Measurements from ENCODE around the gene MGMT. TPM values are rescaled to one million over a fixed set of nuclear protein-coding genes. Genes with fewer than 3 reads are reported as not detected.
A peak's percentile ranks its signal among the peaks of the same experiment; 100 is the strongest.

Gene MGMT
- total and polyA plus RNA-seq, 4 donors, result 28.2 to 79.1 (median 46.0) TPM

DNA sequence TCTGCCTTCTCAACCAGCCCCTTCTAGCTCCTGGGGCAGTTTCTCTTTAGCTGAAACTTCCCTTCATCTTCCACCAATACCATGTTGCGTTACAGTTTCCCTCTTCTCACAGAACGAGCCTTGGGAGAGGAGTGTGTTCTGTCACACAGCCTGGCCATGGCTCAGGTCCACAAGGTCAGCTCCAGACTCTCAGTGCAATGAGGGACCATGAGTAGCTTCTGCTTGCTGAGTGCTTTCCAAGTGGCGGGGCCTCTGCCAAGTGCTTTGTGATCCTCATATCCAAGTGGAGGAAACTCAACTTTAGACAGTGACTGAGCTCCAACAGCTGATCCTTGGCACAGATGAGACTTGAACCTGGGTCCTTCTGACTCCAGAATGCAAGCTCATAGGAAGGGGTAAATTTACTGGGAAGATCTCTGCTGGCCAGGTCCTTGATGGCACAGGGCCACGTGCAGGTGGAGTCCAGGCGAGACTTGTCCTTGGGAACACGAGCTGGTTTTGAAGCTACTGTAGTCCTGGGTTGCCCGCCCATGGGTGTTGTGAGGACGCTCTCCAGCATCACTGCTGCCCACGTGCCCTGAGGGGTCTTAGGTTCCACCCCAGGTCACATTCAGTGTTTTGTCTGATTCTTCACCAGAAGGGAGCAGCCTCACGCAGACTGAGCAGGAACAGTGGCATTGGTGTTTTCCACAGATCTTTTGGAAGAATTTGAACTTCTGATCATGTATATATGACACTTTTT is 259.0 kb downstream of the MGMT start:
- WGBS, result 85% methylated on average over 10 of the region's 10 CpGs
- Histone ChIP-seq H3K4me1 (ENCODE audit: control insufficient read depth in 4 of 4, insufficient read depth in 4 of 4, low read length in 3 of 4) (peaks cover 0 to 19% (median 12%) of the 10 kb centered on the region in 4 donors), H3K36me3 (ENCODE audit: control insufficient read depth in 4 of 4, insufficient read depth in 3 of 4, low read depth in 1 of 4, low read length in 3 of 4) (peaks cover 0 to 2% (median under 1%) of the 10 kb centered on the region in 4 donors), H3K9me3 (ENCODE audit: control insufficient read depth in 4 of 4, low read length in 3 of 4) (peaks cover 0 to 2% (median 0%) of the 10 kb centered on the region in 4 donors), H3K9ac (ENCODE audit: low read depth in 1 of 2, low read length in 2 of 2) (no peak overlapping the region), H3K27ac (ENCODE audit: low read depth in 1 of 2, low read length in 2 of 2) (no peak overlapping the region), H3K27me3 (ENCODE audit: control insufficient read depth in 4 of 4, insufficient read depth in 4 of 4, low read length in 3 of 4) (no peaks in the 10 kb centered on the region), H3K4me3 (ENCODE audit: low read depth in 1 of 3, low read length in 3 of 3) (no peak overlapping the region)
- TF ChIP-seq, protein P1, sequence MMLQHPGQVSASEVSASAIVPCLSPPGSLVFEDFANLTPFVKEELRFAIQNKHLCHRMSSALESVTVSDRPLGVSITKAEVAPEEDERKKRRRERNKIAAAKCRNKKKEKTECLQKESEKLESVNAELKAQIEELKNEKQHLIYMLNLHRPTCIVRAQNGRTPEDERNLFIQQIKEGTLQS (IDR thresholded peaks at IDR 0.05), result no peak
- peak; percentile 20 to 38 for TF ChIP-seq HNF4A (conservative IDR thresholded peaks at IDR 0.05)
- TF ChIP-seq JUND (IDR thresholded peaks at IDR 0.05), result no peak
- peak; percentile 30 for DNase-seq (ENCODE audit: low spot score)

DNA sequence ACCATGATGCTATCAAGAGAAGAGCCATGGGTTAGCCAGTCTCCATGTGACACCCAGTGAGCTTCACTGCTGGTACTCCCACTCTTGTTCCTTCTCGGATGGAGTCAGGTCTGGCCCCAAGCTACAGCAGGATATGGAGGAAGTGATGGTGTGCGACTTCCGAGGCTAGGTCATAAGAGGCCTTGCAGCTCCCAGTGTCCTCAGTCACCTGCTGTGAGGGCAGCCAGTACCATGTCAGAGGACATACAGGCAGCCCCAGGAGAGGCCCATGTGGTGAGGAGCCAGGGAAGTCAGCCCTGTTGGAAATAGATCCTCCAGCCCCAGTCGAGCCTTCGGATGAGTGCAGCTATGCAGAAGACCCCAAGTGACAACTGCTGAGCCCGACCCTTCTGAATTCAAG is 260.0 kb downstream of the MGMT start:
- peaks cover 0 to 2% (median under 1%) of the 10 kb centered on the region in 4 donors for H3K36me3 ChIP-seq (ENCODE audit: control insufficient read depth in 4 of 4, insufficient read depth in 3 of 4, low read depth in 1 of 4, low read length in 3 of 4)
- no peak overlapping the region for H3K27ac ChIP-seq (ENCODE audit: low read depth in 1 of 2, low read length in 2 of 2)
- 98% methylated on average over 6 of the region's 6 CpGs for WGBS
- H3K27me3 ChIP-seq (ENCODE audit: control insufficient read depth in 4 of 4, insufficient read depth in 4 of 4, low read length in 3 of 4), result no peaks in the 10 kb centered on the region
- TF ChIP-seq GABPA (IDR thresholded peaks at IDR 0.05 in 1 of 2, conservative IDR thresholded peaks at IDR 0.05 in 1 of 2), result no peak
- no peak for TF ChIP-seq HNF4A (conservative IDR thresholded peaks at IDR 0.05)
- TF ChIP-seq FOXA2 (IDR thresholded peaks at IDR 0.05), result no peak
- TF ChIP-seq FOXA1 (IDR thresholded peaks at IDR 0.05), result no peak
- TF ChIP-seq, protein P2, sequence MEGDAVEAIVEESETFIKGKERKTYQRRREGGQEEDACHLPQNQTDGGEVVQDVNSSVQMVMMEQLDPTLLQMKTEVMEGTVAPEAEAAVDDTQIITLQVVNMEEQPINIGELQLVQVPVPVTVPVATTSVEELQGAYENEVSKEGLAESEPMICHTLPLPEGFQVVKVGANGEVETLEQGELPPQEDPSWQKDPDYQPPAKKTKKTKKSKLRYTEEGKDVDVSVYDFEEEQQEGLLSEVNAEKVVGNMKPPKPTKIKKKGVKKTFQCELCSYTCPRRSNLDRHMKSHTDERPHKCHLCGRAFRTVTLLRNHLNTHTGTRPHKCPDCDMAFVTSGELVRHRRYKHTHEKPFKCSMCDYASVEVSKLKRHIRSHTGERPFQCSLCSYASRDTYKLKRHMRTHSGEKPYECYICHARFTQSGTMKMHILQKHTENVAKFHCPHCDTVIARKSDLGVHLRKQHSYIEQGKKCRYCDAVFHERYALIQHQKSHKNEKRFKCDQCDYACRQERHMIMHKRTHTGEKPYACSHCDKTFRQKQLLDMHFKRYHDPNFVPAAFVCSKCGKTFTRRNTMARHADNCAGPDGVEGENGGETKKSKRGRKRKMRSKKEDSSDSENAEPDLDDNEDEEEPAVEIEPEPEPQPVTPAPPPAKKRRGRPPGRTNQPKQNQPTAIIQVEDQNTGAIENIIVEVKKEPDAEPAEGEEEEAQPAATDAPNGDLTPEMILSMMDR (IDR thresholded peaks at IDR 0.05; ENCODE audit: low read depth, low read length, missing input control), result no peak
- TF ChIP-seq HNF4G (IDR thresholded peaks at IDR 0.05), result no peak
- TF ChIP-seq NR2F2 (IDR thresholded peaks at IDR 0.05), result no peak
- TF ChIP-seq, protein P3, sequence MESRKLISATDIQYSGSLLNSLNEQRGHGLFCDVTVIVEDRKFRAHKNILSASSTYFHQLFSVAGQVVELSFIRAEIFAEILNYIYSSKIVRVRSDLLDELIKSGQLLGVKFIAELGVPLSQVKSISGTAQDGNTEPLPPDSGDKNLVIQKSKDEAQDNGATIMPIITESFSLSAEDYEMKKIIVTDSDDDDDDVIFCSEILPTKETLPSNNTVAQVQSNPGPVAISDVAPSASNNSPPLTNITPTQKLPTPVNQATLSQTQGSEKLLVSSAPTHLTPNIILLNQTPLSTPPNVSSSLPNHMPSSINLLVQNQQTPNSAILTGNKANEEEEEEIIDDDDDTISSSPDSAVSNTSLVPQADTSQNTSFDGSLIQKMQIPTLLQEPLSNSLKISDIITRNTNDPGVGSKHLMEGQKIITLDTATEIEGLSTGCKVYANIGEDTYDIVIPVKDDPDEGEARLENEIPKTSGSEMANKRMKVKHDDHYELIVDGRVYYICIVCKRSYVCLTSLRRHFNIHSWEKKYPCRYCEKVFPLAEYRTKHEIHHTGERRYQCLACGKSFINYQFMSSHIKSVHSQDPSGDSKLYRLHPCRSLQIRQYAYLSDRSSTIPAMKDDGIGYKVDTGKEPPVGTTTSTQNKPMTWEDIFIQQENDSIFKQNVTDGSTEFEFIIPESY (IDR thresholded peaks at IDR 0.05), result no peak
- TF ChIP-seq YY1 (IDR thresholded peaks at IDR 0.05), result no peak
- TF ChIP-seq JUND (IDR thresholded peaks at IDR 0.05), result no peak
- no peak for DNase-seq (ENCODE audit: low spot score)
- peaks cover 0 to 19% (median 12%) of the 10 kb centered on the region in 4 donors for H3K4me1 ChIP-seq (ENCODE audit: control insufficient read depth in 4 of 4, insufficient read depth in 4 of 4, low read length in 3 of 4)
- H3K9ac ChIP-seq (ENCODE audit: low read depth in 1 of 2, low read length in 2 of 2), result no peak overlapping the region
- H3K9me3 ChIP-seq (ENCODE audit: control insufficient read depth in 4 of 4, low read length in 3 of 4), result peaks cover 0 to 2% (median 0%) of the 10 kb centered on the region in 4 donors
- no peak overlapping the region for H3K4me3 ChIP-seq (ENCODE audit: low read depth in 1 of 3, low read length in 3 of 3)

DNA sequence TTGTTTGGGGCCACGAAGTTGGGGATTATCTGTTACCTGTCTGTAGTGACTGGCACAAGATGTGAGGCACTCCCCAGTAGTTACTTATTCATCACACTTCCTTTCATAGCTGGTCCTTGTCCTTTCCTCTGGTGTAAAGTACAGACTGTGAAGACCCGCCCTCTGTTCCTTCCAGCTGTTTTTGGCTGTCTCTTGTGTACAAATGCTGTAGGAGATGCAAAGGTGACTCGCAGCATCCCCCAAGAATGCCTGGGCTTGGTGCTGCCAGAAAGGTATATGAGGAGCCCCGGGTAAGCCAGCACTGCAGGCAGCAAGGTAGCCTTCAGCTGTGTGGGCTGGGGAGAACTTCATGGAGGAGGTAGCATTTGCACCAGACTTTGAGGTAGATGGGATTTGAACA is 260.5 kb downstream of the MGMT start:
- Histone ChIP-seq H3K4me3 (ENCODE audit: low read depth in 1 of 3, low read length in 3 of 3) (no peak overlapping the region), H3K27ac (ENCODE audit: low read depth in 1 of 2, low read length in 2 of 2) (no peak overlapping the region), H3K27me3 (ENCODE audit: control insufficient read depth in 4 of 4, insufficient read depth in 4 of 4, low read length in 3 of 4) (no peaks in the 10 kb centered on the region), H3K9me3 (ENCODE audit: control insufficient read depth in 4 of 4, low read length in 3 of 4) (peaks cover 0 to 2% (median 0%) of the 10 kb centered on the region in 4 donors), H3K36me3 (ENCODE audit: control insufficient read depth in 4 of 4, insufficient read depth in 3 of 4, low read depth in 1 of 4, low read length in 3 of 4) (peaks cover 0 to 2% (median under 1%) of the 10 kb centered on the region in 4 donors), H3K9ac (ENCODE audit: low read depth in 1 of 2, low read length in 2 of 2) (no peak overlapping the region), H3K4me1 (ENCODE audit: control insufficient read depth in 4 of 4, insufficient read depth in 4 of 4, low read length in 3 of 4) (peaks cover 0 to 19% (median 12%) of the 10 kb centered on the region in 4 donors)
- 96% methylated on average over 4 of the region's 4 CpGs for WGBS
- TF ChIP-seq HNF4G (IDR thresholded peaks at IDR 0.05) (no peak), RAD21 (IDR thresholded peaks at IDR 0.05) (no peak), NR2F2 (IDR thresholded peaks at IDR 0.05) (no peak), RXRA (IDR thresholded peaks at IDR 0.05) (no peak), GABPA (IDR thresholded peaks at IDR 0.05 in 1 of 2, conservative IDR thresholded peaks at IDR 0.05 in 1 of 2) (no peak)
- DNase-seq (ENCODE audit: low spot score), result peak; percentile 30

All from liver (tissue), 9 donors.